ENCODE measurements around the gene PARD3B. TPM values are rescaled to one million over a fixed set of nuclear protein-coding genes. Genes with fewer than 3 reads are reported as not detected.

PARD3B gene
- total and polyA plus RNA-seq, 2 of the 4 experiments (the other 2 are of a cell fraction), result 3.3 to 15.6 TPM

DNA sequence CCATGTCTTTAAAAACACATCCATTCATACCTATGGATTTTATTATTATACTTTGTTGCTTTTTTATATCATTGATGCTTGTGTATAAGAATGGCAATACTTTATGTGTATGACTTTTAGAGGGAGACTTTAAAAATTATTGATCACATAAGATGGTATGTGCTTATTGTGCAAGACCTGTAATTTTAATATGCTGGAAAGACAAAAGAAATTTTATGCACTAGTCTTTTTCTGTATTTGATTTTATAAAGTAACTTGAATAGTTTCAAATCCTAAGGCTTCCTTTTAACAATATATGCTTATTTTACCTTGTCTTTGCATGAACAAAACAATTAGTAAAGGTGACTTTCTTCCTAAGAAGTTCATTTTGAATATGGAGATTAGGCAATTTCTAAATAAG lies 226.4 kb downstream of the PARD3B start:
- Histone ChIP-seq H3K4ac (ENCODE audit: low read depth, low read length) (no peak overlapping the region), H3K9me1 (ENCODE audit: insufficient read depth, low read length) (no peaks in the 10 kb centered on the region), H2BK5ac (ENCODE audit: low read depth, low read length, poor library complexity, severe bottlenecking) (no peak overlapping the region), H3K56ac (ENCODE audit: extremely low read depth, insufficient read depth, low read length) (no peak overlapping the region), H3K23ac (ENCODE audit: low read depth, low read length) (no peak overlapping the region), H4K91ac (ENCODE audit: insufficient read depth, low read depth, low read length) (no peak overlapping the region), H2AK5ac (ENCODE audit: low read depth, low read length) (no peak overlapping the region), H4K20me1 (ENCODE audit: insufficient read depth, low read length) (0 out of 2 replicates have a peak, but pooled peaks cover 7% of the 10 kb centered on the region), H3K4me1 (ENCODE audit: control insufficient read depth, insufficient read depth, low read length) (peaks cover 3% of the 10 kb centered on the region), H4K8ac (ENCODE audit: low read depth in 2 of 2, low read length in 2 of 2) (no peak overlapping the region), H2AK9ac (replicated peaks; ENCODE audit: low read depth, low read length, poor library complexity) (no peak overlapping the region), H3K27ac (ENCODE audit: insufficient read depth, low read length) (no peak overlapping the region), H3K9ac (ENCODE audit: low read depth, low read length) (no peak overlapping the region), H2BK15ac (ENCODE audit: low read depth, low read length) (no peak overlapping the region), H2AFZ (replicated peaks; ENCODE audit: low read length, poor library complexity) (no peak overlapping the region), H3K36me3 (ENCODE audit: control insufficient read depth, insufficient read depth, low read length) (no peaks in the 10 kb centered on the region), H3K14ac (replicated peaks; ENCODE audit: low read depth, low read length) (no peak overlapping the region), H3K79me1 (ENCODE audit: low read depth in 1 of 2, low read length in 2 of 2) (peaks cover 0 to 21% of the 10 kb centered on the region in 2 experiments; a peak in 3 of 4 replicates), H3K27me3 (ENCODE audit: control insufficient read depth, insufficient read depth, low read length) (no peaks in the 10 kb centered on the region), H3K4me3 (ENCODE audit: insufficient read depth, low read depth, low read length) (no peak overlapping the region), H4K5ac (ENCODE audit: low read depth, low read length) (no peak overlapping the region), H2BK20ac (ENCODE audit: low read depth, low read length) (no peak overlapping the region), H3K4me2 (ENCODE audit: low read depth, low read length) (no peak overlapping the region), H2BK120ac (ENCODE audit: low read depth, low read length) (no peak overlapping the region), H3K18ac (ENCODE audit: low read depth, low read length) (no peak overlapping the region), H3K9me3 (ENCODE audit: control insufficient read depth, insufficient read depth, low read length) (no peaks in the 10 kb centered on the region)
- intact Hi-C loops (cut with micrococcal nuclease), result no loop called here
- dilution Hi-C loops (cut with HindIII; ENCODE audit: low sequenced_read_pairs, unreplicated experiment), result no loop called here
- DNase-seq (no peak), ATAC-seq (ENCODE audit: low read depth) (no peak)
- ChIA-PET CTCF (no interaction called here), POLR2A (ENCODE audit: unreplicated experiment) (no interaction called here)
- no TSS peak for BruUV-seq (replicated peaks)
- TF ChIP-seq CEBPB (IDR thresholded peaks at IDR 0.05; ENCODE audit: low read depth, low read length) (peak; percentile 72), RCOR1 (IDR thresholded peaks at IDR 0.05; ENCODE audit: insufficient replicate concordance, low read length) (no peak)
- in situ Hi-C loops (cut with MboI; ENCODE audit: low sequenced_read_pairs), result no loop called here
